Measurements from ENCODE around the gene RPS21.
A peak's percentile ranks its signal among the peaks of the same experiment; 100 is the strongest.

GRCh38 chr20:62409931-62410745 lies 23.2 kb downstream of the RPS21 start:
- no peak for TF ChIP-seq EZH2 (IDR thresholded peaks at IDR 0.05; ENCODE audit: borderline replicate concordance, insufficient read depth, low read length, poor library complexity, severe bottlenecking)
- peak; percentile 76 for TF ChIP-seq RAD21 (conservative IDR thresholded peaks at IDR 0.05)
- peak; percentile 76 for TF ChIP-seq CTCF (IDR thresholded peaks at IDR 0.05; ENCODE audit: poor library complexity, severe bottlenecking)
- TF ChIP-seq POLR2AphosphoS5 (IDR thresholded peaks at IDR 0.05) = no peak
- TF ChIP-seq REST (IDR thresholded peaks at IDR 0.05; ENCODE audit: borderline replicate concordance) = no peak
- TF ChIP-seq TAF1 (IDR thresholded peaks at IDR 0.05; ENCODE audit: low read depth) = no peak
- no peak for TF ChIP-seq MXI1 (conservative IDR thresholded peaks at IDR 0.05; ENCODE audit: poor library complexity, severe bottlenecking)

All from neural cell (in vitro differentiated cells).